Middle frontal gyrus (tissue), 1 donor: ENCODE results near the gene SFXN2.
"Not testable (repeated sequence)": the region's sequence is repeated elsewhere in the genome, so short reads cannot be mapped to it uniquely, and the experiment has no call there.

Experiments
- DNase-seq: peaks from one replicate; pipeline ENCODE4 v3.0.0-alpha.2; 2015; ENCODE audit warnings: low spot score; ENCODE audit errors: extremely low spot score

The SFXN2 gene

DNA sequence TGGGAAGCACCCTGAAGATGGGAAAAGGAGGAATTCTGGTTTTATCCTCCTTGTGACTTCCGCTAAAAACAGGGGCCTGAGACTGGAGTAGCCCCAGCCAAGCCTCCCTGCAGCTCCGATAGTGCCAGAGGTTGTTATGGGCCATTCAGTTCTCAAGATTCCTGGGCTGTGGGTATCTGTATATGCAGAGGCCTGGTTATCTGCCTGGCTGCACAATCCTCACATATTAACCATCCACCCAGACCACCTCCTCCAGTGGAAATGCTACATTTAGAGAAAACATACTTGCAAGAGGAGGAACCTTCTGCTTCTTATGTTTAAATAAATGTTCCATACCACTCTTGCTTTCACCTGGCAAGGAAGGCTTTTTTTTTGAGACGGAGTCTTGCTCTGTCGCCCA, 34.8 kb upstream of the SFXN2 start:
- DNase-seq: no peak

DNA sequence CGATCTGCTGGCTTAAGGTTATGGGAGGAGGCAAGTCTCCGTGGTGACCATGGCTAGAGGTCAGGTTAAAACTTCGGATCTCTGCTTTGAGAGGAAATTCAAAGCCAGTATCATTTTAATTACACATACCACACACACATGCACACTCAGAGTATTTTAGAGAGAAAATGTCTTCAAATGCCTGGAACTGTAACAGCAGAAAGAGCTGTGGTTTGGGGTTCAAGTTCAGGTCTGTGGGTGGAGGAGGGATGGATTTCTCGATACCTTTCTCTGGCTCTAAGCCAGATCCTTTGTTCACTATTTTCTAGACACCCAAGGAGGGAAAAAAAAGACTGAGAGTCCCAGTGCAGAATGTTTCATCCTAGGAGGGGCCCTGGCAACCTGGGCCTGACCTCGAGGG, 32.7 kb upstream of the SFXN2 start:
- no peak for DNase-seq

DNA sequence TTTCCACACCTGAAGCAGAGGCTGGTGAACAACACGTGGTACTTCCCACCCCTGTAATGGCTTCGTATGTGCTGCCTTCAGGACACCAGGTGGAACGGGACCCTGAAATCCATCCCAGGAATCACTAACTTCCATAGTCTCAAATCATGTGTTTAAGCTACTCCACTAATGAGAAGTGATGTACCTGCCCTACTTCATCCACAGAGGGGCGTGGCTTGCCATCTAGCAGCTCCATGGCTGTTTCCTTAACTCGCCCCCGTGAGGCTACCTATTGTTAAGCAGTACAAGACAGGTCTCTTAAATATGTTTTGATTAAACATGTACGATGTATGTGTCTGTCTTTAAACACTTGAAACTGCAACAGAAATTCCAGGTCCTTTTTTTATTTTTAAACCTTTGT, 32.0 kb upstream of the SFXN2 start:
- no peak for DNase-seq

GRCh38 chr10:102682981-102683380, 31.5 kb upstream of the SFXN2 start:
- no peak for DNase-seq

DNA sequence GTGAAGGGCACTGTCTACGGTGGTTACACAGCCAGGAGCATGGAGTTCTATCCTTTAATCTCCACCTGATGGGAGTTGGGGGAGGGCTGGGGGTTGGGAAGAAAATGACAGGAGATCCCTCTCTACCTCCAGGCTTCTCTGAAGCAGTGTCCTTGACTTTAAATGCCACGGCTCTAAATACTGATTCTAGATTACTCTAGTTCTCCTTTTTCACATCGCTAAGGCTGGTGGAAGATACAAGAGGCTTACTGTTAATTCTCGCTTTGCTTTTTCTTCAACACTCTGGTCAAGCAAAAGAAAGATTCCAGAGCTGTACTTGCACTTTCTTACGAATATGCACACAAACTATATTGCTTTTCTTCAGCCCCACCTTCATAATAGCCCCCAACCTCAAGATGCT, 30.7 kb upstream of the SFXN2 start:
- DNase-seq: no peak

GRCh38 chr10:102691285-102692066, 23.0 kb upstream of the SFXN2 start:
- DNase-seq: no peak

- not testable (repeated sequence) for DNase-seq
Observed at GRCh38 chr10:102695401-102695800, 19.0 kb upstream of the SFXN2 start.

DNA sequence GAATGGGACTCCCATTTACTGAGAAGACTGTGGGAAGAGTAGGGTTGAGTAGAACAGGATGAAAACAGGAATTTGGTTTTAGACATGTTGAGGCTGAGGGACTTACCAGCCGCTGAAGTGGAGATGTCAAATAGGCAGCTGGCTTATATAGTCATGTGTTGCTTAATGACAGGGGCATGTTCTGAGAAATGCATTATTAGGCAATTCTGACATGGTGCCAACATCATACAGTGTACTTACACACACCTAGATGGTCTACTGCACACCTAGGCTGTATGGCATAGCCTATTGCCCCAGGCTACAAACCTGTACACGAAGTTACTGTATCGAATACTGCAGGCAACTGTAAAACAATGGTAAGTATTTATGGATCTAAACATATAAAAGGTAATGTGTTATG, 17.7 kb upstream of the SFXN2 start:
- no peak for DNase-seq

GRCh38 chr10:102698894-102699293, 15.5 kb upstream of the SFXN2 start:
- DNase-seq: no peak

DNA sequence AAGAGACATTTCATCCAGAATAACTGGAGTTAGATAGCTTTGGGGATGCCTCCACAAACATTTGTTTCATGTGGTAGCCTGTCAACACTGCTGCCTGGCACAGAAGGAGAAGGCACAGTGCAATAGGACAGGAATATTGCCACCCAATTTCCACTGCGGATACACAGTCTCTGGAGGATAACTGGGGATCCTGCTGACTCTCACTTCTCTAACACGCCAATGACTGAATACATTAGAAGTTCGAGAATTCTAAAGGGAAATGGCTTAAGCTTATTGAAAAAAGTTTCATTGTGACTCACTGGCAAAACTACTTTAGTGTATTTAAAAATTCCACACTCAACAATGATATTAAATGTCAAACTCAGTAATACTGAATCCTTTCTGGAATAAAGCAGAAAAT, 13.2 kb upstream of the SFXN2 start:
- no peak for DNase-seq

DNA sequence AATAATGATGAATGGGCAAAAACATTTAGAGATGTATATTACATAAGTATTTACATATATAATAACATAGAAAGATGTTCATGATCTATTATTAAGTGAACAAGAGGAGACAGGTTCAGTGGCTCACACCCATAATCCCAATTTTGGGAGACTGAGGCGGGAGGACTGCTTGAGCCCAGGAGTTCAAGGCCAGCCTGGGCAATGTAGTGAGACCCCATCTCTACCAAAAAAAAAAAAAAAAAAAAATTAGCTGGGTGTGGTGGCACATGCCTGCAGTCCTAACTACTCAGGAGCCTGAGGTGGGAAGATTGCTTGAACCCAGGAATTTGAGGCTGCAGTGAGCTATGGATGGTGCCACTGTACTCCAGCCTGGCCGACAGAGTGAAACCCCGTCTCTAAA, 12.6 kb upstream of the SFXN2 start:
- no peak for DNase-seq

GRCh38 chr10:102702742-102703141, 11.7 kb upstream of the SFXN2 start:
- no peak for DNase-seq

GRCh38 chr10:102704915-102705314, 9.5 kb upstream of the SFXN2 start:
- DNase-seq: no peak

- no peak for DNase-seq
Observed at GRCh38 chr10:102705531-102705930, 8.9 kb upstream of the SFXN2 start.

GRCh38 chr10:102710609-102711008, 3.8 kb upstream of the SFXN2 start:
- DNase-seq: no peak

DNA sequence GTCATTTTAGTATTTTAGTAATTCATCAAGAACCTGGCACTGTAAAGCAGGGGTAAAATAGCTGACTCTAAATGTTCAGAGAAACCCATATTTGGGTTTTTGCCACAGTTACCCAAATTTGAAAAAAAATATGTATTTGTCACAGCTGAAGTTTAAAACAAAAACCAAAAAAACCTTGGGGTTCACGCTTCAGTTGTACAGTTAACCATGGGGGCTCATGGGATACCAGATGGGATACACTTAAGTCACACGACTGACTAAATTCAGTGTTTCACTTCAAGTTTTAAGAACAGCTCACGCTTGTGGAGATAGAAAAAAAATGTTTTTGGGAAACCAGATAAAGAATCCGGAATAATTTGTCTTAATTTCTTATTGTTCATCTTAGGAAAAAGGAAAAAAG, 2.3 kb upstream of the SFXN2 start:
- DNase-seq: no peak

DNA sequence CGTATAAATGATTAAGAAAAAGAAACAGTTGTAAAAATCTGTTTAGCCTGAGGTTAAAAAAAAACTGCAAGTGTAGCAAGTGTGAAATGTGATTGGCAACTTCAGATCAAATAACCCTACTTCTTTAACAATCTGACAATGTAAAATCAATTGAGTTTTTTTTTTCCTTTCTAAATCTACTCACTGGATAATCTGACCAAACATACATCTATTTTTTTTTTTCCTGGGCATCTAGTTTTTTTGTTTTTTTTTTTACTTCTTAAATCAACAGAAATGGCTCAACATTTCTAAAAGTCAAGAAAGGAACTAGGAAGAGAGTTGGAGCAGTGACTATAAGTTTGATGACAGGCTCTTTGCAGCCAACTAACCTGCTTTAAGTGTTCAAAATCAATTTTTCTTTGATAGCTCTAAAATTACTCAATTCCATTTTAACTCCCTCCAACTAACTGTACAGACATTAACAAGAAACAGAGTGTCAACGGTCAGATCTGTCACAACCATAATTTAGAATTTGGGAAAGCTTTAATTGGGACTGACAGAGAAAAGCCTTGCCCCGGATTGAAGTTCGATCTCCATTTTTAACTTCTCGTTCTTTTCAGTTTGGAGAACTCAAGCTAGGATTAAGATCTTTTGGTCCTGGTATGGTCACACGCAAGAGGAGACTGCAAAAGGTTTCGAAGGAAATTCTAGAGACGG, 1.4 kb upstream of the SFXN2 start:
- DNase-seq: no peak

GRCh38 chr10:102713539-102713813, 960 bp upstream of the SFXN2 start:
- no peak for DNase-seq

- DNase-seq: peak; percentile 99
Observed at GRCh38 chr10:102713814-102714620, 419 bp upstream of the SFXN2 start, which contains the start of gene ARL3. TSS of gene ARL3 (minus strand) at chr10:102714397. CDS start at chr10:102714275, 122 bp downstream.

- DNase-seq: no peak
Observed at GRCh38 chr10:102715880-102716279, 1.4 kb downstream of the SFXN2 start.

GRCh38 chr10:102716900-102717565, 2.6 kb downstream of the SFXN2 start:
- DNase-seq: not testable (repeated sequence)

GRCh38 chr10:102718220-102718619, 3.8 kb downstream of the SFXN2 start:
- DNase-seq: no peak
